GM23338 (cell line): Measurements from ENCODE around the gene KCNK17. TPM values are rescaled to one million over a fixed set of nuclear protein-coding genes. Genes with fewer than 3 reads are reported as not detected.

Experiments
- ATAC-seq: fragments of 200-7000 bp; cut with Tn5 transposase; 3 replicates; pipeline ENCODE4 v1.9.1; 2020
- DNase-seq: peaks from one replicate; pipeline ENCODE4 v3.0.0-alpha.2; 2015; ENCODE audit warnings: low spot score
- H2AFZ ChIP-seq: fragments of 200-600 bp; sonication (generic); 2 replicates; pipeline ENCODE4 v1.8.0; 2016; ENCODE audit warnings: antibody characterized with exemption, mild to moderate bottlenecking, moderate library complexity
- H3F3A ChIP-seq: fragments of 200-600 bp; sonication (generic); replicated peaks from 2 replicates; pipeline ENCODE4 v1.8.0; 2017; ENCODE audit warnings: antibody characterized with exemption, mixed run types, low read depth
- H3K27ac ChIP-seq: fragments of 200-600 bp; sonication (generic); 2 replicates; pipeline ENCODE4 v1.6.1; 2016; ENCODE audit warnings: low read depth
- H3K27me3 ChIP-seq: fragments of 200-600 bp; sonication (generic); 2 replicates; pipeline ENCODE4 v1.8.0; 2016; ENCODE audit warnings: mild to moderate bottlenecking, mixed run types, moderate library complexity; ENCODE audit not compliant: insufficient read depth
- H3K36me3 ChIP-seq: fragments of 200-600 bp; sonication (generic); 2 replicates; pipeline ENCODE4 v1.8.0; 2016; ENCODE audit warnings: mild to moderate bottlenecking; ENCODE audit not compliant: insufficient read depth
- H3K4me1 ChIP-seq: fragments of 200-600 bp; sonication (generic); 2 replicates; pipeline ENCODE4 v1.8.0; 2016; ENCODE audit warnings: mild to moderate bottlenecking, moderate library complexity; ENCODE audit not compliant: insufficient read depth
- H3K4me2 ChIP-seq: fragments of 200-600 bp; sonication (generic); 2 replicates; pipeline ENCODE4 v1.7.1; 2017; ENCODE audit warnings: mixed run types
- H3K4me3 ChIP-seq: fragments of 200-600 bp; sonication (generic); 2 replicates; pipeline ENCODE4 v1.6.1; 2016; ENCODE audit warnings: mixed run types
- H3K79me2 ChIP-seq: fragments of 200-600 bp; sonication (generic); replicated peaks from 2 replicates; pipeline ENCODE4 v1.8.0; 2017; ENCODE audit warnings: mild to moderate bottlenecking; ENCODE audit not compliant: insufficient read depth
- H3K9me2 ChIP-seq: fragments of 200-600 bp; sonication (generic); 2 replicates; pipeline ENCODE4 v1.8.0; 2017; ENCODE audit not compliant: insufficient read depth
- H4K20me1 ChIP-seq: fragments of 200-600 bp; sonication (generic); replicated peaks from 2 replicates; pipeline ENCODE4 v1.8.0; 2017; ENCODE audit warnings: mild to moderate bottlenecking; ENCODE audit not compliant: insufficient read depth
- H3K27ac Mint-ChIP-seq: 2 replicates; pipeline ENCODE4 v1.8.0; 2020; ENCODE audit warnings: inconsistent platforms, mild to moderate bottlenecking, moderate library complexity, mixed read lengths
- H3K27me3 Mint-ChIP-seq: 3 replicates; pipeline ENCODE4 v1.8.0; 2022; ENCODE audit warnings: low read depth, mild to moderate bottlenecking, moderate library complexity, mixed read lengths, inconsistent platforms; ENCODE audit not compliant: insufficient read depth, poor library complexity
- H3K36me3 Mint-ChIP-seq: 3 replicates; pipeline ENCODE4 v1.8.0; 2021; ENCODE audit warnings: low read depth, mild to moderate bottlenecking, inconsistent platforms, moderate library complexity, mixed read lengths
- H3K4me1 Mint-ChIP-seq: 3 replicates; pipeline ENCODE4 v1.8.0; 2020; ENCODE audit warnings: mild to moderate bottlenecking, inconsistent platforms, mixed read lengths
- H3K4me3 Mint-ChIP-seq: 3 replicates; pipeline ENCODE4 v1.8.0; 2021; ENCODE audit warnings: moderate library complexity, mild to moderate bottlenecking, inconsistent platforms, mixed read lengths
- H3K9me3 Mint-ChIP-seq: 3 replicates; pipeline ENCODE4 v1.8.0; 2020; ENCODE audit warnings: moderate library complexity, mild to moderate bottlenecking, inconsistent platforms, mixed read lengths
- CREB1 ChIP-seq: fragments of 250-450 bp; sonication (Bioruptor Pico); IDR thresholded peaks from 2 replicates; pipeline ENCODE4 v1.5.0; 2020; ENCODE audit warnings: low read depth, mild to moderate bottlenecking, moderate library complexity
- EZH2 ChIP-seq: fragments of 200-600 bp; sonication (generic); IDR thresholded peaks from one replicate; pipeline ENCODE4 v1.8.0; 2017; ENCODE audit warnings: antibody characterized with exemption, mild to moderate bottlenecking, low read depth; ENCODE audit not compliant: unreplicated experiment
- EZH2phosphoT487 ChIP-seq: fragments of 200-600 bp; sonication (generic); IDR thresholded peaks from one replicate; pipeline ENCODE4 v1.8.1; 2018; ENCODE audit warnings: antibody characterized with exemption; ENCODE audit not compliant: unreplicated experiment
- JUNB ChIP-seq: IDR thresholded peaks from one replicate; pipeline ENCODE4 v1.6.1; 2016; ENCODE audit warnings: antibody characterized with exemption; ENCODE audit not compliant: unreplicated experiment
- polyA plus RNA-seq: library from polyadenylated mRNA; unstranded; fragments of >200 nt; fragmentation: Nextera tagmentation; extraction: Ambion mirVana; gene quantifications from 2 replicates; pipeline ENCODE4 v1.2.1, GENCODE V29; 2016
- total RNA-seq: library from RNA; depleted of rRNA; stranded (reverse); fragments of >200 nt; shearing (Covaris generic); gene quantifications from 2 replicates; pipeline ENCODE4 v1.2.3, GENCODE V29; 2014
- TF ChIP-seq, protein P1 (sequence below): fragments of 250-450 bp; sonication (Bioruptor Pico); IDR thresholded peaks from 2 replicates; pipeline ENCODE4 v1.5.0; 2020; ENCODE audit warnings: mild to moderate bottlenecking, moderate library complexity
- TF ChIP-seq, protein P2 (sequence below): IDR thresholded peaks from one replicate; pipeline ENCODE4 v1.6.1; 2018; ENCODE audit warnings: antibody characterized with exemption; ENCODE audit not compliant: unreplicated experiment

Gene KCNK17
- total and polyA plus RNA-seq, 2 experiments from 2014 or later: 2.2 to 3.1 TPM

DNA sequence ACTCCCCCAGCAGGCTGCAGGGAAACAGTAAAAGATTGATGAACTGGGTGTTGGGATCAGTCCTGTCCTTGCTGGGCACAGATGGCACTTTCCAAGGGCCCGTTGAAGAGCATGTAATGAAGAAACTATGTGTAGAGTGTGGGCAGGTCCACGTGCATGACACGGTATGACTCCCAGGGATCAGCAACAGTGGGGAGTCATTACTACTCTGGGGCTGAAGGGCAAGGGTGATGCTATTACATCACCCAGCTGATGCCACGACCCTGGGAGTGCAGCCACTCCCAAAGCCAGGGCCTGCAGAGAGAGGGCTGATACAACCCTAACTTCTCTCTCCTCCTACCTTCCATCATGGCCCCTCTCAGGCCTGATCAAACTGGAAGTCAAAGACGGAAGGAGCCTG lies 20.1 kb downstream of the KCNK17 start (continued):
- TF ChIP-seq, protein P1, sequence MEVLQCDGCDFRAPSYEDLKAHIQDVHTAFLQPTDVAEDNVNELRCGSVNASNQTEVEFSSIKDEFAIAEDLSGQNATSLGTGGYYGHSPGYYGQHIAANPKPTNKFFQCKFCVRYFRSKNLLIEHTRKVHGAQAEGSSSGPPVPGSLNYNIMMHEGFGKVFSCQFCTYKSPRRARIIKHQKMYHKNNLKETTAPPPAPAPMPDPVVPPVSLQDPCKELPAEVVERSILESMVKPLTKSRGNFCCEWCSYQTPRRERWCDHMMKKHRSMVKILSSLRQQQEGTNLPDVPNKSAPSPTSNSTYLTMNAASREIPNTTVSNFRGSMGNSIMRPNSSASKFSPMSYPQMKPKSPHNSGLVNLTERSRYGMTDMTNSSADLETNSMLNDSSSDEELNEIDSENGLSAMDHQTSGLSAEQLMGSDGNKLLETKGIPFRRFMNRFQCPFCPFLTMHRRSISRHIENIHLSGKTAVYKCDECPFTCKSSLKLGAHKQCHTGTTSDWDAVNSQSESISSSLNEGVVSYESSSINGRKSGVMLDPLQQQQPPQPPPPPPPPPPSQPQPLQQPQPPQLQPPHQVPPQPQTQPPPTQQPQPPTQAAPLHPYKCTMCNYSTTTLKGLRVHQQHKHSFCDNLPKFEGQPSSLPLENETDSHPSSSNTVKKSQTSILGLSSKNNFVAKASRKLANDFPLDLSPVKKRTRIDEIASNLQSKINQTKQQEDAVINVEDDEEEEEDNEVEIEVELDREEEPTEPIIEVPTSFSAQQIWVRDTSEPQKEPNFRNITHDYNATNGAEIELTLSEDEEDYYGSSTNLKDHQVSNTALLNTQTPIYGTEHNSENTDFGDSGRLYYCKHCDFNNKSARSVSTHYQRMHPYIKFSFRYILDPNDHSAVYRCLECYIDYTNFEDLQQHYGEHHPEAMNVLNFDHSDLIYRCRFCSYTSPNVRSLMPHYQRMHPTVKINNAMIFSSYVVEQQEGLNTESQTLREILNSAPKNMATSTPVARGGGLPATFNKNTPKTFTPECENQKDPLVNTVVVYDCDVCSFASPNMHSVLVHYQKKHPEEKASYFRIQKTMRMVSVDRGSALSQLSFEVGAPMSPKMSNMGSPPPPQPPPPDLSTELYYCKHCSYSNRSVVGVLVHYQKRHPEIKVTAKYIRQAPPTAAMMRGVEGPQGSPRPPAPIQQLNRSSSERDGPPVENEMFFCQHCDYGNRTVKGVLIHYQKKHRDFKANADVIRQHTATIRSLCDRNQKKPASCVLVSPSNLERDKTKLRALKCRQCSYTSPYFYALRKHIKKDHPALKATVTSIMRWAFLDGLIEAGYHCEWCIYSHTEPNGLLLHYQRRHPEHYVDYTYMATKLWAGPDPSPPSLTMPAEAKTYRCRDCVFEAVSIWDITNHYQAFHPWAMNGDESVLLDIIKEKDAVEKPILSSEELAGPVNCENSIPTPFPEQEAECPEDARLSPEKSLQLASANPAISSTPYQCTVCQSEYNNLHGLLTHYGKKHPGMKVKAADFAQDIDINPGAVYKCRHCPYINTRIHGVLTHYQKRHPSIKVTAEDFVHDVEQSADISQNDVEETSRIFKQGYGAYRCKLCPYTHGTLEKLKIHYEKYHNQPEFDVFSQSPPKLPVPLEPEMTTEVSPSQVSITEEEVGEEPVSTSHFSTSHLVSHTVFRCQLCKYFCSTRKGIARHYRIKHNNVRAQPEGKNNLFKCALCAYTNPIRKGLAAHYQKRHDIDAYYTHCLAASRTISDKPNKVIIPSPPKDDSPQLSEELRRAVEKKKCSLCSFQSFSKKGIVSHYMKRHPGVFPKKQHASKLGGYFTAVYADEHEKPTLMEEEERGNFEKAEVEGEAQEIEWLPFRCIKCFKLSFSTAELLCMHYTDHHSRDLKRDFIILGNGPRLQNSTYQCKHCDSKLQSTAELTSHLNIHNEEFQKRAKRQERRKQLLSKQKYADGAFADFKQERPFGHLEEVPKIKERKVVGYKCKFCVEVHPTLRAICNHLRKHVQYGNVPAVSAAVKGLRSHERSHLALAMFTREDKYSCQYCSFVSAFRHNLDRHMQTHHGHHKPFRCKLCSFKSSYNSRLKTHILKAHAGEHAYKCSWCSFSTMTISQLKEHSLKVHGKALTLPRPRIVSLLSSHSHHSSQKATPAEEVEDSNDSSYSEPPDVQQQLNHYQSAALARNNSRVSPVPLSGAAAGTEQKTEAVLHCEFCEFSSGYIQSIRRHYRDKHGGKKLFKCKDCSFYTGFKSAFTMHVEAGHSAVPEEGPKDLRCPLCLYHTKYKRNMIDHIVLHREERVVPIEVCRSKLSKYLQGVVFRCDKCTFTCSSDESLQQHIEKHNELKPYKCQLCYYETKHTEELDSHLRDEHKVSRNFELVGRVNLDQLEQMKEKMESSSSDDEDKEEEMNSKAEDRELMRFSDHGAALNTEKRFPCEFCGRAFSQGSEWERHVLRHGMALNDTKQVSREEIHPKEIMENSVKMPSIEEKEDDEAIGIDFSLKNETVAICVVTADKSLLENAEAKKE (CRISPR knock-in tag): no peak

DNA sequence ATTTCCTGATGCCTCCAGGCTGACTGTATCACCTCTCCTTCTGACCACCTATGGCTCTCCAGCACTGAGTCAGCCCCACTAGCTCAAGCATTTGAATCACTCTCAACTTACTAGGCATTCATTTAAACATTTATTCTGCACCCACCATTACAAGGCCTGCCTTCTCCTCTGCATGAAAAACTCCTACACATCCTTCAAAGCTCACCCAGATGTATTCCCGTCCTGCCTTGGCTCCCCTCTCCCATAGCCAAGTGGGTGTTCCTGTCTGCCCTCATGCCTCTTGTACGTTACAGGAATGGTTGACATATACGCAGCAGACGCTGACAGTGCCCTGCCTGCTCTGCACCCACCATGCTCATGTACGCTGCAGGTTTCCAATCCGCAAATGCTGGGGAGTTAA lies 21.6 kb downstream of the KCNK17 start:
- H3K4me3 Mint-ChIP-seq: no peak overlapping the region
- H3K4me1 ChIP-seq: peaks cover 41% of the 10 kb centered on the region
- H3K36me3 ChIP-seq: no peaks in the 10 kb centered on the region
- H3F3A ChIP-seq: no peaks in the 10 kb centered on the region
- no peak for ATAC-seq
- peaks cover 35% of the 10 kb centered on the region for H3K27me3 Mint-ChIP-seq
- H3K27ac Mint-ChIP-seq: no peak overlapping the region
- H3K9me3 Mint-ChIP-seq: no peaks in the 10 kb centered on the region; the same call in 2 of the 3 replicates
- H3K27me3 ChIP-seq: no peaks in the 10 kb centered on the region
- 0 out of 2 replicates have a peak overlapping the region, but pooled peaks have one; percentile 58 for H3K4me2 ChIP-seq
- H3K9me2 ChIP-seq: peaks cover 26% of the 10 kb centered on the region
- H2AFZ ChIP-seq: no peak overlapping the region
- H3K79me2 ChIP-seq: no peaks in the 10 kb centered on the region
- no peak overlapping the region for H3K27ac ChIP-seq
- no peak overlapping the region for H3K4me3 ChIP-seq
- H3K4me1 Mint-ChIP-seq: peaks cover 30% of the 10 kb centered on the region
- no peaks in the 10 kb centered on the region for H4K20me1 ChIP-seq
- H3K36me3 Mint-ChIP-seq: no peaks in the 10 kb centered on the region; the same call in 2 of the 3 replicates
- DNase-seq: no peak
- no peak for TF ChIP-seq EZH2phosphoT487
- TF ChIP-seq, protein P1 (CRISPR knock-in tag): no peak
- TF ChIP-seq EZH2: no peak
- TF ChIP-seq, protein P2, sequence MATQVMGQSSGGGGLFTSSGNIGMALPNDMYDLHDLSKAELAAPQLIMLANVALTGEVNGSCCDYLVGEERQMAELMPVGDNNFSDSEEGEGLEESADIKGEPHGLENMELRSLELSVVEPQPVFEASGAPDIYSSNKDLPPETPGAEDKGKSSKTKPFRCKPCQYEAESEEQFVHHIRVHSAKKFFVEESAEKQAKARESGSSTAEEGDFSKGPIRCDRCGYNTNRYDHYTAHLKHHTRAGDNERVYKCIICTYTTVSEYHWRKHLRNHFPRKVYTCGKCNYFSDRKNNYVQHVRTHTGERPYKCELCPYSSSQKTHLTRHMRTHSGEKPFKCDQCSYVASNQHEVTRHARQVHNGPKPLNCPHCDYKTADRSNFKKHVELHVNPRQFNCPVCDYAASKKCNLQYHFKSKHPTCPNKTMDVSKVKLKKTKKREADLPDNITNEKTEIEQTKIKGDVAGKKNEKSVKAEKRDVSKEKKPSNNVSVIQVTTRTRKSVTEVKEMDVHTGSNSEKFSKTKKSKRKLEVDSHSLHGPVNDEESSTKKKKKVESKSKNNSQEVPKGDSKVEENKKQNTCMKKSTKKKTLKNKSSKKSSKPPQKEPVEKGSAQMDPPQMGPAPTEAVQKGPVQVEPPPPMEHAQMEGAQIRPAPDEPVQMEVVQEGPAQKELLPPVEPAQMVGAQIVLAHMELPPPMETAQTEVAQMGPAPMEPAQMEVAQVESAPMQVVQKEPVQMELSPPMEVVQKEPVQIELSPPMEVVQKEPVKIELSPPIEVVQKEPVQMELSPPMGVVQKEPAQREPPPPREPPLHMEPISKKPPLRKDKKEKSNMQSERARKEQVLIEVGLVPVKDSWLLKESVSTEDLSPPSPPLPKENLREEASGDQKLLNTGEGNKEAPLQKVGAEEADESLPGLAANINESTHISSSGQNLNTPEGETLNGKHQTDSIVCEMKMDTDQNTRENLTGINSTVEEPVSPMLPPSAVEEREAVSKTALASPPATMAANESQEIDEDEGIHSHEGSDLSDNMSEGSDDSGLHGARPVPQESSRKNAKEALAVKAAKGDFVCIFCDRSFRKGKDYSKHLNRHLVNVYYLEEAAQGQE: no peak
- TF ChIP-seq CREB1 (CRISPR knock-in tag): no peak
- TF ChIP-seq JUNB: no peak
